ENCODE results near the gene C1QTNF1.

Gene C1QTNF1

GRCh38 chr17:79089720-79090442, 65.9 kb downstream of the C1QTNF1 start:
- ChIA-PET POLR2A (no interaction called here), CTCF (interaction anchor here (1.5 to 8.7 kb wide), 2 partner anchors 302 to 311 kb away, joined by 5 to 204 read pairs; no protein-coding TSS in a partner anchor)
- DNase-seq (ENCODE audit: extremely low spot score), result no peak
- TF ChIP-seq CTCF (IDR thresholded peaks at IDR 0.05; ENCODE audit: control extremely low read depth, extremely low read depth, low read depth, missing control alignments), result no peak

GRCh38 chr17:79090443-79091225, 66.7 kb downstream of the C1QTNF1 start:
- DNase-seq (ENCODE audit: extremely low spot score), result no peak
- POLR2A ChIA-PET, result no interaction called here

GRCh38 chr17:79091226-79091670, 67.3 kb downstream of the C1QTNF1 start:
- CTCF ChIA-PET, result interaction anchor here (1.2 to 8.7 kb wide), 3 partner anchors 8 to 300 kb away, joined by 3 to 204 read pairs (median 3); no protein-coding TSS in a partner anchor
- TF ChIP-seq CTCF (IDR thresholded peaks at IDR 0.05; ENCODE audit: control extremely low read depth, extremely low read depth, low read depth, missing control alignments), result no peak
- no peak for DNase-seq (ENCODE audit: extremely low spot score)
- POLR2A ChIA-PET, result no interaction called here

More at GRCh38 chr17:79090443-79091225, 66.7 kb downstream of the C1QTNF1 start:
- TF ChIP-seq CTCF (IDR thresholded peaks at IDR 0.05; ENCODE audit: control extremely low read depth, extremely low read depth, low read depth, missing control alignments), result no peak
- CTCF ChIA-PET, result interaction anchor here (1.2 to 8.7 kb wide), 3 partner anchors 8 to 301 kb away, joined by 3 to 204 read pairs (median 3); no protein-coding TSS in a partner anchor

- ChIA-PET CTCF (interaction anchor here (8.7 kb wide), 1 partner anchor 299 kb away, joined by 204 read pairs; no protein-coding TSS in a partner anchor), POLR2A (no interaction called here)
Measured at GRCh38 chr17:79092567-79092966, 68.6 kb downstream of the C1QTNF1 start.

GRCh38 chr17:79093270-79093669, 69.3 kb downstream of the C1QTNF1 start:
- ChIA-PET CTCF (interaction anchor here (0.6 to 0.9 kb wide), 2 partner anchors 295 to 296 kb away, joined by 3 read pairs; no protein-coding TSS in a partner anchor), POLR2A (no interaction called here)
- no peak for DNase-seq (ENCODE audit: extremely low spot score)
- TF ChIP-seq CTCF (IDR thresholded peaks at IDR 0.05; ENCODE audit: control extremely low read depth, extremely low read depth, low read depth, missing control alignments), result no peak

More at GRCh38 chr17:79092567-79092966, 68.6 kb downstream of the C1QTNF1 start:
- TF ChIP-seq CTCF (IDR thresholded peaks at IDR 0.05; ENCODE audit: control extremely low read depth, extremely low read depth, low read depth, missing control alignments), result no peak
- no peak for DNase-seq (ENCODE audit: extremely low spot score)

- no peak for DNase-seq (ENCODE audit: extremely low spot score)
- TF ChIP-seq CTCF (IDR thresholded peaks at IDR 0.05; ENCODE audit: control extremely low read depth, extremely low read depth, low read depth, missing control alignments), result no peak
- CTCF ChIA-PET, result interaction anchor here (0.9 to 1.3 kb wide), 2 partner anchors 294 to 298 kb away, joined by 3 to 5 read pairs; no protein-coding TSS in a partner anchor
- POLR2A ChIA-PET, result no interaction called here
Measured at GRCh38 chr17:79094261-79094660, 70.3 kb downstream of the C1QTNF1 start.
